Activated effector memory CD4-positive, alpha-beta T cell treated with anti-CD3 and anti-CD28 coated beads, Interleukin-2, amount 50 U/mL, for 16 hours (primary cell): ENCODE results near the gene ICA1.
"Not testable (repeated sequence)": the region's sequence is repeated elsewhere in the genome, so short reads cannot be mapped to it uniquely, and the experiment has no call there.

ENCODE experiments used
- DNase-seq: peaks from one replicate; pipeline ENCODE4 v3.0.0-alpha.2; 2020

ICA1 gene

DNA sequence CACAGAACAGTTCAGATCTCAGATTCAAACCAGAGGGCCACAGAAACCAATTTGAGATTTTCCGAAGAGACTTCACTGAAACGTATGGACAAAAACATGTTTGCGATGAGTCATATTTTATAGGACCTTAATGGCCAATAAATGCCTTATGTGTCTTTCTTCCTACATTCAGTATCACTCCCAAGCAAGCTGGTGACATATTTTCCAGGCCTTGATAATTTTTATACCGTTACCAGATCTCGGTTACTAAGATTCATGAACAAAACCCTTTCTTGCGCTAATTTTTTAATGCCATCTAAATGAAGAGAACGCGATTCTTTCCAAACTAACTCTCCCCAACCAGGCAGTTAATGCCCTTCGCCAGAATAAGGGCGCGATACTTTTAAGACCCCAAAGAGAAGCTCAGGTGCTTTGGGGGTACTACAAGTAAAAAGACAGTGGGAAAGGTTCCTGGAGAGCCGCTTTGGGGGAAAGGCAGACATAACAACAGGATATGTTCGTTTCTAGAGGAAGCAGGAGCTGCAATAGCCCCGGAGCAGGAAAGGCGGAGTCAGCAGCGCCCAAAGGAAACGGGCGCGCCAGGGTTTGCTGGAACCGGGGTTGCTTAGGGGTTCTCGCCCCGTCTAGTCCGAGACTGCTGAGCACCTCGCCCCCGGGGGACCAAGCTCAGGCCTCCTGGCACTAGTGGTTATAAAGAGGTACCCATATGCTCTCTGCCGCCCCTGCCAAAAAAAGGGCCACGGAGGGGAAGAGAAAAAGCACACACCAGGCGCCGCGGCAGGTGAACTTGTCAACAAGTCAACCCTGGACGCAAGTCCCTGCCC lies 884 bp downstream of the ICA1 start:
- no peak for DNase-seq

DNA sequence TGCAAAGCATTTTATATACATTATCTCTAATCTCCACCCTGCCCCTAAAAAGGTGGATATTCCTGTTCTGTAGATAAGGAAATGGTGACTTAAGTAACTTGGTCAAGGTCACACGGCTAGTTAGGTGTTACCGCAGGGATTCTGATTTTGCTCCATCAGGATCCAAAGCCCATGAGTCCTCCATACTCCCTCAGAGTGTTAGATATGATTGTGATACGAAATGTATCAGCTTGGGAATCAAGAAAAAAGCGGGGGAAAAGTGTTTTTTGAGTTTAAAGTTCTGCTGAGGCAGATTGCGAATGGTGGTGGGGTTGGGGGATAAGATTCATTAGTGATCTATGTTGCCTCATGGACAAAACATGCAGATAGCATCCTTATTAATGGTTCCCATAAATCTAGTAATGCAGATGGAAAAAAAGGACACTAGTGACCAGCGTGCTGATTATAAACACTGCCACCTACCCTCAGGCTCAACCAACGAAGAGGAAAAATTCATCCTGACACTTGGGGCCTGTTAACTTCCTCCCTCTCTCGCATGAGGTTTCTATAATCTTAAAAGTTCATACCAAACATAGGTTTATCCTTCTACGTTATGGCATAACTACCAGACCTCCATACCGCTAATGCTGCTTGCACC lies 2.3 kb downstream of the ICA1 start:
- DNase-seq, result no peak

DNA sequence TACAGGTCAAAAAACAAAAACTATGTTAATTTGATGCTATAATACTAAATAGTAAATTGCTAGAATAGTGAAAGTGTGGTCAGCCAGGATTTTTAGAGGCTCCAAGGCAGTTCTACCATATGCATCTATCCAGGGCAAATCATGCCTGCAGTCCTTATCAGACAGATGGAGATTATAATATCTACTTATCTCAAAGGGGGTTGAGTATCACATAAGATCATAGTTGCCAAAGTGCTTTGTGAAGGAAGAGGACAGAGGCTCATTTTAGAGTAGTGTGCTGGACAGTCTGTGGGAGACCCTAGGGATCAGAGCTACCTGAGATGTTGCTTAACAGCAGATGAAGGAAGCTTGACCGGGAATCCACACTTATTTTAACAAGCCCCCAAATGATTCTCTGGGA lies 3.2 kb downstream of the ICA1 start:
- no peak for DNase-seq

DNA sequence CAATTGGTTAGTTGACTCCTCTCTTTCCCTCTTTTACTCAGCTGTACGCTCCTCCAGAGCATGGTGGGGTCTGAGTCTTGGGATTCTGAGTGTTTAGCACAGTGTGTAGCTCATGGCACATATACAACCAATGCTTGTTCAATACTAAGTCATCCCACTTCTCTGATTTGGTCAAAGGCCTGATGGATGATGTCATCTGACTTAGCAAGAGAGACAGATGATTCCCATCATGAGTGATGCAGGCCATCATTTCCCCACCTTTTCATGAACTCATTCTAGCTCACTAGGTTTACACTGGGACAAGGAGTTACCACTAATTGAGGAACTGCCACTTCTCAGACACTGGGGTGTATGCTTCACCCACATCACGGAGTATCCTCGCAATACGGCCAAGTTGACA lies 3.8 kb downstream of the ICA1 start:
- DNase-seq, result no peak

DNA sequence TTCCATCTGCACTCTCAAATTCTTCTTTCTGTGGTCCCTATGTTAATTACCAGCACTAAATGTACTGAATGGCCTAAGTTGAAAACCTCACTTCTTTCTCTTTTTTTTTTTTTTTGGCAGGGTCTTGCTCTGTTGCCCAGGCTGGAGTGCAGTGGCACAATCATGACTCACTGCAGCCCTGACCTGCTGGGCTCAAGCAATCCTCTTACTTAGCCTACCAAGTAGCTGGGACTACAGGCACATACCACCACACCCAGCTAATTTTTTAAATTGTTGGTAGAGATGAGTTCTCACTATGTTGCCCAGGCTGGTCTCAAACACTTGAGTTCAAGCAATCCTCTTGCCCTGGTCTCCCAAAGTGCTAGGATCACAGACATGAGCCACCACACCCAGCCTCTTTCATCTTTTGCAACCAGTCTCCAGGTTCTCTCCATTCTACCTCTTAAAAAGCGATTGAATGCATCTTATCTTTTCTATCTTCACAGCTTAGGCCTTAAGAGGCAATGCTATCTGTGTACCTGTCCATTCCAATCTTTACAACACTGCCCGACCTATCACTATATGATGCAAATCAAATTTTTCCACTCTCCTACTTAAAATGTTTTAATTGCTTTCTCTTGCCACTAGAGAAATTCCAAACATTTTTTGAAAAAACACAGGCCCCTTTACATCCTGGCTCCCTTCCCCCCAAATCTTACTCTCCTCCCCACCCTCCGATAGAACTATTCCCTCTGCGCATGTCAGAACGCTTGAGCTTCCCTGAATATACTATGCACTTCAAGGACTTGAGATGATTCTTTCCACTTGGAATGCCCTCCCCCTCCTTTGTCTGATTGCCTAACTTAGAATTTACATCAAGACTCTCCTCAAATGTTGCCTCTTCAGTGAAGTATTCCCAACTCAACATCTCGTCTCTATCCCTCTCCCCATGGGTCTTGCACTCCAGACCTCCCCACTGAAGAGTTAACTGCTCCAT lies 6.0 kb downstream of the ICA1 start:
- DNase-seq, result no peak

DNA sequence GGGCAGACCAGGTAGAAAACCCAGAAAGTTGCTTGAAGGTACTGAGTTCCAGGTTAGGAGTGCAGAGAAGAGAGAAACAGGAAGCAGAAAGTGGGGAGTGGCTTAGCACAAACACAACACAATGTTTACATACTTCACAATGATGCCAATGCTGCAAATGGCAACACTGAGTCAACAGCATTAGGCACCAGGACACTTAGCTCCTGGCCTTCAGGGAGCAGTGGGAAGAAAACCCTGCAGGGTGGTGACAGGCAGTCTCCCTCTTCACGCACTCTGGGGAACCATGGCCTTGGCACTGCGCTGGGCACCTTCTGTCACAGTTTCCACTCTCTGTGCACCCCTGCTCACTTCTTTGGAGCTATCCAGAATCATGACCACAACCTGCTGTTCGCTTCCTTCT lies 7.3 kb downstream of the ICA1 start:
- DNase-seq, result no peak

DNA sequence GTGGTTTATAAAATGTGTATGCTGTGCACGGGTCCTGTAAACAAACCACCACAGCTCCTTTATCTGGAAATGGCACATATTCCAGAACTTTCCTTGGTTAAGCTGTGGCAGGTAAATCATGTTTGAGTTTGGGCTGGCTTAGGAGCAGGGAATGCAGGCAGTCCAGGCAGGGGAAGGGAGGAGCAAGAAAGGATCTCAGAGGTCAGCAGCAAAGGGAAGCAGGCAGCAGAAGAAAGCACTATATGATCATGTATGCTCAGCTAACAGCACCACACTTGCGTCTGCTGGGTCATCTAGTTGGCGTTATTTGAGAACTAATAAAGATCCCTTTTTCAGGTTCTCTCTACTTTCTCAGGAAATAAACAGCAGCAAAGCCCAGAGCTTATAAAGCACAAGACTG lies 7.8 kb downstream of the ICA1 start:
- no peak for DNase-seq

DNA sequence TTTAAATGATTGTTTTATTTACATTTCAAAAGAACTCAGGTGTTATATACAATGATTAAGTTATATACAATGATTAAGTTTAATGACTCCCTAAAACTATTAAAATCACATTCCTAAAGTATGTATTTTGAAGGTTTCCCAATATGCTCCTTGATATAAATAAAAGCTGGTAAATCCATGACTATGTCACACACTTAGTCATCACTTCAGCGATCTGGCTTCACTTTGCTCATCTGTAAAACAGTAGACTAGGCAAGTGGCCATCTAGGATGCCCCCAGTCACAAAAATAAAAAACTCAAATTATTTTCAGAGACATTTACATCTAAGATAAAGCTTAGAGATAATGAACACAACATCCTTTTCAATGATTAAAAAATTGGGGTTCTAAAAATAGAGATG lies 10.8 kb downstream of the ICA1 start:
- no peak for DNase-seq

DNA sequence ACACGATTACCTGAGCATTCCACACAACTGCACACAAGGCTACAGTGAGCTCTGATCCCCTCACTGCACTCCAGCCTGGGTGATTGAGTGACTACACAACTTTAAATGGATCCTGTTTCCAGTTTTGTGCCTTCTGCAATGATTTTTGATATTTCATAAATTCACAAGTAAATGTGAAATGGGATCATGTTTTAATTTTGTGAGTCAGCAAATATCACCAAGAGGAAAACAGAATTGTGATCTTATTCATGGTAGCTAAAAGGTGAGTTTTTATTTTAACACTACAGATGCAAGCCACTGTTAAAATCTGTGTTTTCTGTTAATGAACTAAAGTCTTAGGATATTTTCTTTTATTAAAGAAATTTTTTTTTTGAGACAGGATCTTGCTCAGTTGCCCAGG lies 11.4 kb downstream of the ICA1 start:
- DNase-seq, result no peak

DNA sequence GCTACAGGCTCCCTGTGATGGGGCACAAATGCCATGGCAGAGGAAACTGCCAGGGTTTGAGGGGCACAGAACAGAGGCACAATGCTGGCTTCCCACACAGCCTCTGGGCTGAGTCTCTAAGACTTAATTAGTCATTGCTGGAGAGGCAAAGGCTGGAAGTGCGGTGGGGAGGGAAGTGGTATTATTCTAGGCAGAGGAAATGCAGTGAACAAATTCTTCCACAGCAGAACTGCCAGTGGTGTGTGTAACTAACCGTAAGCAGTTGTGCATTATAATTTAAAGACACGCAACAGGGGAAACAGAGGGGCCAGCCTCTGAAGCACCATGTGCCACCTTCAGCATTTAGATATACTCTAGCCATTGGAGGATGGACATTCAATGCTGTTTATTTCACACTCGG lies 12.8 kb downstream of the ICA1 start:
- DNase-seq, result no peak

DNA sequence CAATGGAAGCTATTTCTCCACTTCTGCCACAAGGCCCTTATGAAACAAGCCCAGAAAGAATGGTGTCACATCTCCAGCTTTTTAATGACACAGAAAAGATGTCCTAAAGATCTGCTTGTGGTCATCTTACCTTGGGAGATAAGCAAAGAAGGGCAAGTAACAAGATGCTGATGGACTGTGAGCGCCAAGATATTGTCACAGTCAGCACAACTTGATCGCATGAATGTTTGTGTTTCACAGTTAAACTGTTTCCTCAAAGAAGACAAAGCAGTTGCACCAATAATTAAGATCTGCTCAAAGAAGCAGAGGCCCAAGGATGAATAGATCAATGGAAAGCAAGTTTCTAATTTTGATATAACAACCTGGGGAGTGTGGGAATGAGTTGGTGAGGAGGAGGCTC lies 15.9 kb downstream of the ICA1 start:
- no peak for DNase-seq

DNA sequence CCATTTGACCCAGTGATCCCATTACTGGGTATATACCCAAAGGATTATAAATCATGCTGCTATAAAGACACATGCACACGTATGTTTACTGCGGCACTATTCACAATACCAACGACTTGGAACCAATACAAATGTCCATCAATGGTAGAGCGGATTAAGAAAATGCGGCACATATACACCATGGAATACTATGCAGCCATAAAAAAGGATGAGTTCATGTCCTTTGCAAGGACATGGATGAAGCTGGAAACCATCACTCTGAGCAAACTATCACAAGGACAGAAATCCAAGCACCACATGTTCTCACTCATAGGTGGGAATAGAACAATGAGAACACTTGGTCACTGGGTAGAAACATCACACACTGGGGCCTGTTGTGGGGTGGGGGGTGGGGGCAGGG lies 16.9 kb downstream of the ICA1 start:
- not testable (repeated sequence) for DNase-seq

DNA sequence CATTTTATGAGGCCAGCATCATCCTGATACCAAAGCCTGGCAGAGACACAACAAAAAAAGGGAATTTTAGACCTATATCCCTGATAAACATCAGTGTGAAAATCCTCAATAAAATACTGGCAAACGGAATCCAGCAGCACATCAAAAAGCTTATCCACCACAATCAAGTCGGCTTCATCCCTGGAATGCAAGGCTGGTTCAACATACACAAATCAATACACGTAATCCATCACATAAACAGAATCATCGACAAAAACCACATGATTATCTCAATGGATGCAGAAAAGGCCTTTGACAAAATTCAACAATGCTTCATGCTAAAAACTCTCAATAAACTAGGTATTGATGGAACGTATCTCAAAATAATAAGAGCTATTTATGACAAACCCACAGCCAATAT lies 18.9 kb downstream of the ICA1 start:
- DNase-seq, result not testable (repeated sequence)

DNA sequence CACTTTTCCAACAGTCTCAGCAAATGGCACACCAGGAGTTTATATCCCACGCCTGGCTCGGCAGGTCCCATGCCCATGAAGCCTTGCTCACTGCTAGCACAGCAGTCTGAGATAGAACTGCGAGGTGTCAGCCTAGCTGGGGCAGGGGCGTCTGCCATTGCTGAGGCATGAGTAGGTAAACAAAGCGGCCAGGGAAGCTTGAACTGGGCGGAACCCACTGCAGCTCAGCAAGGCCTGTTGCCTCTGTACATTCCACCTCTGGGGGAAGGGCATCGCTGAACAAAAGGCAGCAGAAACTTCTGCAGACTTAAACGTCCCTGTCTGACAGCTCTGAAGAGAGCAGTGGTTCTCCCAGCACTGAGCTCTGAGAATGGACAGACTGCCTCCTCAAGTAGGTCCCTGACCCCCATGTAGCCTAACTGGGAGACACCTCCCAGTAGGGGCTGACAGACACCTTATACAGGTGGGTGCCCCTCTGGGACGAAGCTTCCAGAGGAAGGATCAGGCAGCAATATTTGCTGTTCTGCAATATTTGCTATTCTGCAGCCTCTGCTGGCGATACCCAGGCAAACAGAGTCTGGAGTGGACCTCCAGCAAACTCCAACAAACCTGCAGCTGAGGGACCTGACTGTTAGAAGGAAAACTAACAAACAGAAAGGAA lies 22.1 kb downstream of the ICA1 start:
- DNase-seq, result not testable (repeated sequence)

DNA sequence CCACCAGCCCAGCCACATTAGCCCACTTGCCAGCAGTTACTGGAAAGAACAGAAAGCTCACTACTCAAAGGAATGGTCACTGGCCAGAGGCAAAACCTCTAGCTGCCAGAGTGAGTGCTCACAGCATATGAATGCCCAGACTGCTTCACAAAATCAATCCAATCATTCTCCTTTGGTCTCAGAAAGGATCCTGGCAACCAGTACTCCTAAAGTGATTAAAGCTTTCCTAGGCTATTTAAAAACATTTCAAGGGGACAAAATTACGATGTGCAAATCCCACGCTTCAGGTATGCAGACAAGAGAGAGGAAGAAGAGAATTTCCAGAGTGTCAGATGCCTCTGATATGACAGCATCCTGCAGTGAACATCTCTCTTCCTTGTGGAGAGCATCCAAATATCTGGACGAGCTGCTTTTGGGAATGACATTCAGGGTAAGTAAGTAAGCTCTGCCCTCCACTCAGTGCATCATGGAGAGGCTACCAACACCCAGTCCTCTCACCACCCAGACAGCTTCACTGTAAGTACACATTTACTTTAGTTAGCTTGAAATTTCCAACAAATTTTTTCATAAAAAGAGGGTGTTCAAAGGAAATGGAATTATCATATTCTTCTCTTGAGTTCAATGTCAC lies 25.1 kb downstream of the ICA1 start:
- DNase-seq, result no peak

DNA sequence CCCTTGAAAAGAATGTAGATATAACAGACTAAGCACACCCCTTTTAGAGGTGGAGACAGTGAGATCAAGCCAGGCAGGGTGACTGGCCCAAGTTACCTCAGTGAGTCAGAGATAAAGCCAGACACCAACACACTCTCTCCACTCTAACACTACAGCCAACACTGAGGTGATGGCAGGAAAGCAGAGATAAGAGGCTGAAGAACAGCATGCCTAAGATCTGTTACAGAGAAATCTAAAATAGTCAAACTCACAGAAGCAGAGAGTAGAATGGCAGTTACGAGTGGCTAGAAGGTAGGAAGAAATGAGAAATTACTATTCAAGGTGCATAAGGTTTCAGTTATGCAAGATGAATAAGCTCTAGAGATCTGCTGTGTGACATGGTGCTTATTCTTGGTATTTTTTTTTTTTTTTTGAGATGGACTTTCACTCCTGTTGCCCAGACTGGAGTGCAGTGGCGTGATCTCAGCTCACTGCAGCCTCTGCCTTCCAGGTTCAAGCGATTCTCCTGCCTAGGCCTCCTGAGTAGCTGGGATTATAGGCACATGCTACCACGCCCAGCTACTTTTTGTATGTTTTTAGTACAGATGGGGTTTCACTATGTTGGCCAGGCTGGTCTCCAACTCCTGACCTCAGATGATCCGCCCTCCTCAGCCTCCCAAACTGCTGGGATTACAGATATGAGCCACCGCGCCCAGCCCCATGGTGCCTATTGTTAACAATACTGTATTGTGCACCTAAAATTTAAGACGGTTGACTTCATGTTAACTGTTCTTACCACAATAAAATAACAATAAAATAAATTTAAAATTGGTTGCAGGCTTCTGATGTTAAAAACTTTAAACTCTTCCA lies 28.7 kb downstream of the ICA1 start:
- no peak for DNase-seq

DNA sequence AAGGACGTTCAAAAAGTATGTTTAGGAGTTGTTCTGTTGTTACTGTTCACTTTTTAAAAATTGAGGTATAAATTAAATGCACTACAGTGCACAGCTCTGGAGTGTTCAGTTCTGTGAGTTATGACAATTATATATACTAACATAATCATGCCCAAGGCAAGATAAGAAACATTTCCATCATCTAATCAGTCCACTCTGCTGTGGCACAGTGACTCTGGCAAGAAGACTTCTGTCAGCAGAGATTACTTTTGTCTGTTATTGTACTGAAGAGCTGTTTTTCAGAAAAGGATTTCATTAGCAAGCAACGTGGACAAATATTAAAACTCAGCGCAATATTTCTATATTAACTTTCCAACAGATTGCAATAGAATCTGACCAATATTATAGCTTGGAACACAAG lies 32.0 kb downstream of the ICA1 start:
- DNase-seq, result no peak

DNA sequence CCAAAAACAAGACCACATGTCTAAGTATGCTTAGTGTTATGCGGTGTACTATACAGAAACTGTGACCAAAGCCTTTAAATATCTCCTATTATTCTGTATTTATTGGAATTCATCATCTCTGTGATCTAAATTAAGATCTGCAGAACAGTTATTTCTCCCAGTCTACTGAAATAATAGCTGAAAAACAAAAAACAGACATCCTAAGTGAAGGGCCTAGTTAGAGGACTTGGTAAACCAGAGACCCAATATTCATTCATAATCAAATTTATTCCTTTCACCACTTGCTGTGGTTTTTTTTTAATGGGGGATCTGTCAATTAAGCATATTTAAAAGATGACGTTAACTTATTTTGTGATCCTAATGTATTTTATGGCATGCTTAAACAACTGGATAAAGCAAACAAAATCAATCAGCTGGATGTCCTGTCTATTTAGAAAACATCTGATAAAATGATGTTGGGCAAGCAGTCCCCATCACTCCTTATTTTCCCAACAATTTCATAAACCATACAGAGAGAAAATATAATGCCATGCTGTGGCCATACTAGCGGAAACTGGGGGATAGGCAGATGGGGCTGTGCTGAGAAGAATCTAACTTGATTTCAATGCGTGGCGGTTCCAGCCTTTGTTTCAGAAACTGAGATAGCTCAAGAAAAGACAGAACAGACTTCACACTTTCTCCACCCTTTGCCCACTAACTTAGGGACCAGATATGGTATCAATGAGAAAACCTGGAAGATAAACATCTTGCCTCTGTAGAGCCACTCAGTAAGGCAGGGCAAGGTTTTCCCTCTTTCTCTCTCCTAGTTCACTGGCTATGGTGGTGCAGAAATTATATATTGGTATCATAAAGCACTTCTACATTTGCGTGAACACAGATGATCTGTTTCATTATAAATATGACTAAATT lies 32.9 kb downstream of the ICA1 start:
- no peak for DNase-seq

DNA sequence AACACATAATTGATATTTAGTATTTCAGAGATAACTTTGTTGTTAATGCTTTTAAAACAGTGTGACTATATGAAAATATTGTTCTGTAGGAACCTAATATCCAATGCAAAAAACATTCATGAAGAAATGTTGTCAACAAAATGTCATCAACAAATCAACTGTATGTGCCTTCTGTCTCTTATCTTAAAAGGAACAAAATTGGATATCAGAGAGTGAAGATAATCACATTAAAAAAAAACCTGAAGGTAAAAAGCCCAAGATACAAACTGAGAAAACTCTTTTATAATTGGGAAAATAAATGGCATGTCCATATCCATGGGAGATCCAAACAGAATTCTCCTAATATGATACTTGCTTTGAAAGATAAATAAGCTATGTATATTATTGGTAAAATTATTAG lies 33.9 kb downstream of the ICA1 start:
- no peak for DNase-seq

DNA sequence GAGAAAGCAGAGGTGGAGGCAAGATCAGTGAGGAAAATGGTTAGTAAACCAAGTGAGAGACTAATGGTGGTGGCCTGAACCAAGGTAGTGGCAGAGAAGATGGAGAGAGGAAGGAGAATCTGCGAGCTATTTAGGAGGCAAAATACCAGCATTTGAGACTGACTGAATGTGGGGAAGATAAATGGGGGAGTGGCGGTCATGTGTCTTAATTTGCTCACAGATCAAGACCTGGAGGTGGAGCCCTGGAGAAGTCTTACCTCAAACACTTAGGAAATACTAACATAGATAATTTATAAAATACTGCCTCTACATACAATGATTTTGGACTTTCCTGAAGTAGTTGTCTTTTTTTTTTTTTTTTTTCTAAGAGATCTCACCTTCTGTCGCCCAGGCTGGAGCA lies 34.7 kb downstream of the ICA1 start:
- DNase-seq, result no peak
